HepG2 (cell line): ENCODE measurements around the gene CADPS2. TPM values are rescaled to one million over a fixed set of nuclear protein-coding genes. Genes with fewer than 3 reads are reported as not detected.

Experiments used
- ATAC-seq: fragments of 200-7000 bp; cut with Tn5 transposase; 3 replicates; pipeline ENCODE4 v1.9.1; 2020; ENCODE audit warnings: mild to moderate bottlenecking, moderate library complexity
- BruUV-seq: library from RNA; stranded (reverse); fragments of 400-500 nt; replicated peaks from 2 replicates; lab custom pipeline; 2021; lab: Mats Ljungman, UMichigan
- CTCF ChIA-PET: fragments of 300-600 bp; formaldehyde crosslinking; extraction: SDS; loops from one replicate; lab custom pipeline; 2021; ENCODE audit warnings: low total read pairs, inconsistent platforms, low intra/inter-chr PET ratio; lab: Yijun Ruan, JAX
- POLR2A ChIA-PET: fragments of 350-600 bp; sonication (Branson Sonifier 250); formaldehyde crosslinking; loops from one replicate; lab custom pipeline; 2020; ENCODE audit warnings: antibody characterized with exemption, inconsistent platforms; lab: Yijun Ruan, JAX
- DNase-seq: peaks from one replicate; pipeline ENCODE4 v3.0.0-alpha.2; 2015; ENCODE audit warnings: low spot score
- FAIRE-seq: peaks from 3 replicates; lab custom pipeline; 2011; peaks lifted over from hg19 to GRCh38; lab: Jason Lieb, UNC
- H2AFZ ChIP-seq: one replicate; pipeline ENCODE4 v1.6.1; 2011; ENCODE audit warnings: low read length, inconsistent platforms
- H3K27ac ChIP-seq: fragments of 300-600 bp; 3 replicates; pipeline ENCODE4 v1.8.0; 2011; ENCODE audit warnings: mixed run types, mild to moderate bottlenecking, mixed read lengths, low read length, inconsistent platforms; ENCODE audit not compliant: insufficient read depth; ENCODE audit errors: extremely low read length
- H3K27me3 ChIP-seq, 2 experiments: fragments of 200-600 bp in 1 of 2; 2 replicates in 1 of 2; 3 replicates in 1 of 2; pipeline versions ENCODE4 v1.6.0 to v1.8.0; 2011; ENCODE audit warnings: low read length in 2 of 2, mild to moderate bottlenecking in 2 of 2, moderate library complexity in 2 of 2, inconsistent platforms in 1 of 2; ENCODE audit not compliant: insufficient read depth in 2 of 2, control insufficient read depth in 1 of 2
- H3K36me3 ChIP-seq, 2 experiments: fragments of 200-600 bp in 1 of 2; replicated peaks in 1 of 2; 2 replicates in 1 of 2; 3 replicates in 1 of 2; pipeline versions ENCODE4 v1.5.1 to v1.8.0; 2011; ENCODE audit warnings: low read length in 2 of 2, inconsistent platforms in 1 of 2; ENCODE audit not compliant: insufficient read depth in 2 of 2, control insufficient read depth in 1 of 2
- H3K4me1 ChIP-seq: 2 replicates; pipeline ENCODE4 v1.5.1; 2012; ENCODE audit warnings: low read length, inconsistent platforms; ENCODE audit not compliant: insufficient read depth
- H3K4me2 ChIP-seq: 2 replicates; pipeline ENCODE4 v1.6.0; 2011; ENCODE audit warnings: low read depth, low read length, inconsistent platforms
- H3K4me3 ChIP-seq, 3 experiments: fragments of 200-600 bp in 1 of 3; sonication (generic), shearing (Covaris generic) in 1 of 3; replicated peaks in 1 of 3; 2 replicates each; pipeline ENCODE4 v1.5.1; 2011 to 2016; ENCODE audit warnings: low read length in 3 of 3, inconsistent platforms in 2 of 3, low read depth in 2 of 3, mild to moderate bottlenecking in 2 of 3, control low read depth in 1 of 3, mixed read lengths in 1 of 3; ENCODE audit not compliant: insufficient read depth in 1 of 3
- H3K79me2 ChIP-seq: one replicate; pipeline ENCODE4 v1.6.1; 2011; ENCODE audit warnings: low read length, inconsistent platforms; ENCODE audit not compliant: insufficient read depth
- H3K9ac ChIP-seq: 2 replicates; pipeline ENCODE4 v1.6.0; 2011; ENCODE audit warnings: mild to moderate bottlenecking, low read depth, low read length, inconsistent platforms; ENCODE audit not compliant: insufficient read depth
- H3K9me3 ChIP-seq: 2 replicates; pipeline ENCODE4 v1.5.1; 2012; ENCODE audit warnings: mild to moderate bottlenecking, low read length
- H4K20me1 ChIP-seq: 2 replicates; pipeline ENCODE4 v1.6.0; 2011; ENCODE audit warnings: inconsistent platforms, mild to moderate bottlenecking, low read length, moderate library complexity; ENCODE audit not compliant: insufficient read depth
- BORCS8-MEF2B ChIP-seq: sonication (generic); formaldehyde crosslinking; IDR thresholded peaks from 2 replicates; pipeline ENCODE4 v1.8.0; 2022; ENCODE audit warnings: mild to moderate bottlenecking, missing genetic modification reagents
- DR1 ChIP-seq: sonication (generic); formaldehyde crosslinking; IDR thresholded peaks from 2 replicates; pipeline ENCODE4 v1.8.0; 2021; ENCODE audit warnings: mild to moderate bottlenecking, missing genetic modification reagents, inconsistent platforms
- PRDM10 ChIP-seq: sonication (generic); formaldehyde crosslinking; IDR thresholded peaks from 2 replicates; pipeline ENCODE4 v1.4.0; 2020; ENCODE audit warnings: low read depth, missing genetic modification reagents
- ZNF546 ChIP-seq: sonication (generic); formaldehyde crosslinking; conservative IDR thresholded peaks from 2 replicates; pipeline ENCODE4 v1.8.1; 2023; ENCODE audit warnings: mild to moderate bottlenecking, missing genetic modification reagents
- ZNF570 ChIP-seq: sonication (generic); formaldehyde crosslinking; IDR thresholded peaks from 2 replicates; pipeline ENCODE4 v1.4.0; 2020; ENCODE audit warnings: mild to moderate bottlenecking, missing genetic modification reagents, borderline replicate concordance
- ZNF609 ChIP-seq: sonication (generic); formaldehyde crosslinking; IDR thresholded peaks from 2 replicates; pipeline ENCODE4 v1.4.0; 2020; ENCODE audit warnings: mild to moderate bottlenecking, missing genetic modification reagents, borderline replicate concordance
- ZNF770 ChIP-seq: sonication (generic); formaldehyde crosslinking; IDR thresholded peaks from 2 replicates; pipeline ENCODE4 v1.5.0; 2020; ENCODE audit warnings: mild to moderate bottlenecking, missing genetic modification reagents
- WGBS: methylation state at CpG from one replicate; pipeline ENCODE4 v1.1.6; 2017; ENCODE audit warnings: low lambda C conversion rate; 5-methylcytosine and 5-hydroxymethylcytosine counted together
- in situ Hi-C: cut with HindIII; loops from 2 replicates; pipeline ENCODE4 v1.10.0; 2017; ENCODE audit warnings: low pct_unique_long_range_greater_than_20kb; ENCODE audit not compliant: extremely low pct_ligation_motif_present
- intact Hi-C: fragments of 100-400 bp; cut with micrococcal nuclease; formaldehyde crosslinking; loops from one replicate; pipeline ENCODE4 v1.10.0; 2022; ENCODE audit not compliant: unreplicated experiment
- polyA plus RNA-seq, 8 experiments: library from polyadenylated mRNA; depleted of rRNA in 3 of 8; stranded (reverse) in 7 of 8; unstranded in 1 of 8; fragments of >200 nt; fragmentation: Illumina TruSeq in 4 of 8; extraction: Trizol in 4 of 8; gene quantifications; 2 replicates each; pipeline versions ENCODE4 v1.2.1 to v1.2.3, GENCODE V29; 2011 to 2016; ENCODE audit warnings: low read depth in 4 of 8, missing spikeins in 1 of 8, mixed read lengths in 1 of 8; ENCODE audit not compliant: insufficient read depth in 1 of 8
- total RNA-seq, 5 experiments: library from RNA; depleted of rRNA; stranded (reverse); fragments of >200 nt; fragmentation: Illumina TruSeq; extraction: Trizol; gene quantifications; 2 replicates each; pipeline ENCODE4 v1.2.3, GENCODE V29; 2016; ENCODE audit warnings: low read depth in 1 of 5

CADPS2 gene
- total and polyA plus RNA-seq, 2 of the 13 experiments (the other 11 are each of a cell fraction or from before 2014, with no cell fraction given): 17.6 to 43.8 TPM

GRCh38 chr7:122457969-122458368 lies 428.3 kb downstream of the CADPS2 start:
- intact Hi-C loops: no loop called here
- H3K9ac ChIP-seq: no peak overlapping the region
- H3K79me2 ChIP-seq: no peaks in the 10 kb centered on the region
- no peaks in the 10 kb centered on the region for H3K27me3 ChIP-seq
- no peak overlapping the region for H2AFZ ChIP-seq
- no peak overlapping the region for H3K4me2 ChIP-seq
- no peaks in the 10 kb centered on the region for H4K20me1 ChIP-seq
- no peak overlapping the region for H3K4me3 ChIP-seq
- POLR2A ChIA-PET: no interaction called here
- FAIRE-seq (no peak), DNase-seq (no peak), ATAC-seq (no peak)
- BruUV-seq: no TSS peak
- in situ Hi-C loops: no loop called here
- H3K9me3 ChIP-seq: no peaks in the 10 kb centered on the region
- H3K27ac ChIP-seq: no peak overlapping the region
- no peaks in the 10 kb centered on the region for H3K36me3 ChIP-seq
- H3K4me1 ChIP-seq: no peaks in the 10 kb centered on the region
- WGBS: 88% methylated on average over 3 of the region's 3 CpGs
- CTCF ChIA-PET: no interaction called here
- TF ChIP-seq ZNF570 (CRISPR knock-in tag): no peak
- TF ChIP-seq ZNF770 (CRISPR knock-in tag): no peak
- no peak for TF ChIP-seq DR1 (CRISPR knock-in tag)
- TF ChIP-seq PRDM10: no peak
- TF ChIP-seq BORCS8-MEF2B (CRISPR knock-in tag): no peak
- TF ChIP-seq ZNF546 (CRISPR knock-in tag): no peak
- no peak for TF ChIP-seq ZNF609
